Spinal cord (tissue), 10 donors: ENCODE results near the gene IGDCC3. TPM values are rescaled to one million over a fixed set of nuclear protein-coding genes. Genes with fewer than 3 reads are reported as not detected.

Experiments used
- DNase-seq, 6 donors: peaks; one replicate each; pipeline versions ENCODE4 v3.0.0 to v3.0.0-alpha.2; 2013 to 2015; ENCODE audit warnings: low spot score in 6 of 6, low read depth in 4 of 6
- H3K27ac ChIP-seq: one replicate; pipeline ENCODE4 v1.5.1; 2013; ENCODE audit warnings: low read depth, low read length, control low read depth
- H3K27me3 ChIP-seq: one replicate; pipeline ENCODE4 v1.6.1; 2013; ENCODE audit warnings: low read length; ENCODE audit not compliant: control insufficient read depth, insufficient read depth
- H3K36me3 ChIP-seq: one replicate; pipeline ENCODE4 v1.6.1; 2013; ENCODE audit warnings: low read length; ENCODE audit not compliant: control insufficient read depth, insufficient read depth
- H3K4me1 ChIP-seq: one replicate; pipeline ENCODE4 v1.6.1; 2013; ENCODE audit warnings: low read length; ENCODE audit not compliant: control insufficient read depth, insufficient read depth
- H3K4me3 ChIP-seq: one replicate; pipeline ENCODE4 v1.5.1; 2013; ENCODE audit warnings: low read depth, low read length, control low read depth
- H3K9me3 ChIP-seq: one replicate; pipeline ENCODE4 v1.6.1; 2013; ENCODE audit warnings: low read length; ENCODE audit not compliant: control insufficient read depth, insufficient read depth
- WGBS: methylation state at CpG from one replicate; pipeline ENCODE4 v1.1.5; 2013; ENCODE audit warnings: missing lambda C conversion rate; ENCODE audit not compliant: insufficient coverage; 5-methylcytosine and 5-hydroxymethylcytosine counted together
- polyA plus RNA-seq, 2 donors: library from polyadenylated mRNA; unstranded; fragments of 120-200 nt; gene quantifications; one replicate each; pipeline ENCODE4 v1.2.1, GENCODE V29; 2013; ENCODE audit not compliant: insufficient read length in 2 of 2
- total RNA-seq, 2 donors: library from RNA; depleted of rRNA in 1 of 2; stranded (reverse); fragments of 120-200 nt in 1 of 2; fragments of >200 nt in 1 of 2; gene quantifications; one replicate each; pipeline versions ENCODE4 v1.2.3 to v1.2.4, GENCODE V29; 2013 to 2014
- donor health status: healthy.

Gene IGDCC3
- total and polyA plus RNA-seq, 4 donors: 3.6 to 20.7 (median 10.9) TPM

- H3K27ac ChIP-seq: no peak overlapping the region
- H3K9me3 ChIP-seq: no peaks in the 10 kb centered on the region
- DNase-seq: no peak
- 50% methylated on average over 1 of the region's 1 CpG for WGBS
- H3K36me3 ChIP-seq: no peaks in the 10 kb centered on the region
- H3K4me3 ChIP-seq: no peak overlapping the region
- peaks cover 12% of the 10 kb centered on the region for H3K4me1 ChIP-seq
- no peaks in the 10 kb centered on the region for H3K27me3 ChIP-seq
Measured at GRCh38 chr15:65292938-65293518, 84.8 kb downstream of the IGDCC3 start.

- H3K4me1 ChIP-seq: peaks cover 9% of the 10 kb centered on the region
- 90% methylated on average over 6 of the region's 7 CpGs for WGBS
- DNase-seq: no peak
Measured at GRCh38 chr15:65290228-65290627, 87.6 kb downstream of the IGDCC3 start.

DNA sequence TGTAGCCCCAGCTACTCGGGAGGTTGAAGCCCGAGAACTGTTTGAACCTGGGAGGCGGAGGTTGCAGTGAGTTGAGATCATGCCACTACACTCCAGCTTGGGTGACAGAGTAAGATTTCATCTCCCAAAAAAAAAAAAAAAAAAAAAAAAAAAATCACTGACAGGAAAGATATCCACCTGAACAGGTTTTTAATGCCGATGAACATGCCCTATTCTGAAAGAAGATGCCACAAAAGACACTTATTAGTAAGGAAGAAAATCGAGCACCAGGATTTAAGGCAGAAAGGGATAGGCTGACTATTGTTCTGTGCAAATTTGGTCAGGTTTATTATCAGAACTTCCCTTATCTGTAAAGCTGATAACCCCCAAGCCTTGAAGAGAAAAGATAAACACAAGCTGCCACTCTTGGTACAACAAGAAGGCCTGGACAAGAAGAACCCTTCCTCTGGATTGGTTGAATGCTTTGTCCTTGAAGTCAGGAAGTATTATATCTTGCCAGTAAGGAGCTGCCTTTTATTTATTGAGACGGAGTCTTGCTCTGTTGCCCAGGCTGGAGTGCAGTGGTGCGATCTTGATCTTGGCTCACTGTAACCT, 88.4 kb downstream of the IGDCC3 start:
- H3K4me3 ChIP-seq: no peak overlapping the region
- H3K27me3 ChIP-seq: no peaks in the 10 kb centered on the region
- no peaks in the 10 kb centered on the region for H3K36me3 ChIP-seq
- no peak for DNase-seq
- H3K27ac ChIP-seq: no peak overlapping the region
- WGBS: 100% methylated on average over 1 of the region's 7 CpGs
- peaks cover 14% of the 10 kb centered on the region for H3K4me1 ChIP-seq
- no peaks in the 10 kb centered on the region for H3K9me3 ChIP-seq

More at GRCh38 chr15:65290228-65290627, 87.6 kb downstream of the IGDCC3 start:
- no peak overlapping the region for H3K4me3 ChIP-seq
- H3K27ac ChIP-seq: no peak overlapping the region
- H3K9me3 ChIP-seq: no peaks in the 10 kb centered on the region
- no peaks in the 10 kb centered on the region for H3K36me3 ChIP-seq
- H3K27me3 ChIP-seq: no peaks in the 10 kb centered on the region

GRCh38 chr15:65287520-65287855, 90.3 kb downstream of the IGDCC3 start:
- no peaks in the 10 kb centered on the region for H3K9me3 ChIP-seq
- H3K36me3 ChIP-seq: peaks cover 2% of the 10 kb centered on the region
- peaks cover 14% of the 10 kb centered on the region for H3K4me1 ChIP-seq
- H3K27ac ChIP-seq: peak overlapping the region; percentile 85
- no peak overlapping the region for H3K4me3 ChIP-seq
- DNase-seq: no peak
- no peaks in the 10 kb centered on the region for H3K27me3 ChIP-seq
- no CpG with 5 or more reads among the region's 3 CpGs for WGBS

DNA sequence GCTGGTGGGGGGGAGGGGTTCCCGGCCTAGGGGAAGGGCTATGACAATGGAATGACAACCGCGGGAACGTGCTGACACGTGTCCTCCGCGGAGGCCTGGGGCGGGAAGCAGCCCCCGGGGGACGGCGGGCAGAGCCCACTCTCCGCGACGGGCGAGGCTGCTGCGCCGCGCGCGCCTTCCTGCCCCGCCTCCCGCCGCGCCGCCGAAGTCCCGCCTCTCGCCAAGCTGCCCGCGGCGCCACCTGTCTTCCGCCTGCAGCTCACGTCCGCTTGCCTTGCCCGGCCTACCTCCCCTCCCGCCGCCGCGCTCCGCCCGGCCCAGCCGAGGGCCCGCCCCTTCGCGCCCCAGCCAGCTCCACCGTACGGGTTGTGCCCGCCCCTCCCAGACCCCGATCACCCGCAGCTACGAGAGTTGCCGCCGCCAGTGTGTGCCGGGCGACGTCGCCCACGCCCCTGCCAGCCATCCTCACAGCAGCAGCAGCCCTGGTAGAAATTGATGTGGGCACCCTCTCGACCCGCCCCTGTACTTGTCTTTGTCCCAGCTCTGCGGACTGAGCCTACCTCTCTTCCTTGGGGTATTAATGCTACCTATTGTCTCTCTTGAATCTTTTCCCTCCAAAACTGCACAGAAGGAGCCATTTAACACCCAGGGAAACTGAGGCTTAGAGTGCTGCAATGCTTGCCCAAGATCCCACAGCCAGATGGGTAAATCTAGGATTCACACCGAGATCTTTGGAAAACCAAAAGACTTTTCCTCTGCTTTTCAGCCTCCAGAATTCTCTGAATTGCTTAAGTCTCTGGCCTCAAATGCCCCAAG, 90.9 kb downstream of the IGDCC3 start, which contains the start of gene PARP16:
Gene PARP16, minus strand, starts transcription at position 180 of the 816 bp plus-strand sequence. CDS start 457 bp downstream, outside the sequence.
- no peaks in the 10 kb centered on the region for H3K9me3 ChIP-seq
- no peaks in the 10 kb centered on the region for H3K27me3 ChIP-seq
- H3K27ac ChIP-seq: peak within 1 kb of the TSS; percentile 85
- H3K4me1 ChIP-seq: peaks cover 14% of the 10 kb centered on the region
- H3K4me3 ChIP-seq: peak within 1 kb of the TSS; percentile 81
- 1% methylated on average over 61 of the region's 62 CpGs for WGBS
- H3K36me3 ChIP-seq: peaks cover 4% of the 10 kb centered on the region
- peak; percentile 62 to 97 (median 79) for DNase-seq

DNA sequence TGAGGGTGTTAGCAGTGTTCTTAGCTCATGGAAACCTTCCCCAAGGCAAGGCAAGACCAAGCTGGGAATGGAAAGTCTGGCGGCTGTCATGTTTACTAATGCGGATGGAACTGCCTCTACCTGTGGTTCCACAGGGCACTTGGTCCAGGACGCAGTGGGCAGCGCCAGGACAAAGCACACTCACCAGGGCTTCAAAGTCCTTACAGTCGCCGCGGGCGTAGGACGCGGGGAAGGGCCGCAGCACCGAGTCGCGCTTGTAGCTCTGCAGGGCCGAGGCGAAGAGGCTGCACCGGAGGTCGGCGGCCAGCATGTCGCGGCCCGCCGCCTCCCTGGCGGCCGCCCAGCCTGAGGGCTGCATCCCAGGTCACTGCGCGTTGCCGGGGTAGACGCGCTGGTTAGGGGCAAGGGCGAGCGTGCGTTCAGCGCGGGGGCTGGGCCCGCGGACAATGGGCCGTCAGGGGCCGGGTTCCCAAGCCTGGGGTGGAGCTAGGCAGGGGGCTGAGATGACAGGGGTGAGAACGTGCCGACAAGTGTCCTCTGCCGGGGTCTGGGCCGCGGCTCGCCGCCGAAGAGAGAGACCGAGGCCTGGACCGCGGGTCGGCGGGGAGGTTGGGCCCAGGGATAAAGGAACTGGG, 91.6 kb downstream of the IGDCC3 start:
- peak in 4 of 6 donors; percentile 30 to 72 (median 56) for DNase-seq
- H3K4me1 ChIP-seq: peaks cover 14% of the 10 kb centered on the region
- WGBS: under 1% methylated on average over 52 of the region's 52 CpGs
- peaks cover 4% of the 10 kb centered on the region for H3K36me3 ChIP-seq
- no peaks in the 10 kb centered on the region for H3K9me3 ChIP-seq
- H3K27me3 ChIP-seq: no peaks in the 10 kb centered on the region
- H3K4me3 ChIP-seq: peak overlapping the region; percentile 81
- peak overlapping the region; percentile 85 for H3K27ac ChIP-seq

DNA sequence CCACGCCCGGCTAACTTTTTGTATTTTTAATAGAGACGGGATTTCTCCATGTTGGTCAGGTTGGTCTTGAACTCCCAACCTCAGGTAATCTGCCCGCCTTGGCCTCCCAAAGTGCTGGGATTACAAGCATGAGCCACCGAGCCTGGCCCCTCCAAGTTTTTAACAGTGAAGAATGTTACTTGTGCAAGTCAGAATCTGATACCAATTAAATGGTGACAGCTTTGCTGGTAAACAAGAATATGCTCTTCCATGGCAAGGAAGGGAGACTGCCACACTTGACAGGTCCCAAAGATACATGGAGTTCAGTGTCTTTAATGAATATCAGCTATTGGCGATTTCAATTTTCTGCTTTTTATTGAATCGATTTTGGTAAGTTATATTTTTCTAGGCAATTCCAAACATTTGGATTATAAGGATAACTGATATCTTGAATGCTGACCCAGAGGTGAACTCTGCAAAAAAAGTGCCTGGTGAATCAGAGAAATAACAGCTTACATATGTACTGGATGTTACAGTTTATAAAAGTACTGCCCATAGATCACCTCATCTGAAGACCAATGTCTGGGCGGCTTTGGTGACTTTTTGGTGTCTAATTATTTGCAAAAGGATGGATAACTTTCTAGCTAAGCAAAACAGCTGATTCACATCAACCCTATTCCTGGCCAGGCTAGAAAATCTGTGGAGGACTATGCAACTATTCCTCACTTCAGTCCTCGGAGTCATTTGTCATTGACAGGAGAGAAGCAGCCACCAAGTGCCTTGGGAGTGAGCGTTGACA, 92.3 kb downstream of the IGDCC3 start:
- H3K4me3 ChIP-seq: peak overlapping the region; percentile 81
- 74% methylated on average over 6 of the region's 10 CpGs for WGBS
- no peak for DNase-seq

GRCh38 chr15:65278480-65278879, 99.3 kb downstream of the IGDCC3 start:
- no peak overlapping the region for H3K4me3 ChIP-seq
- H3K27ac ChIP-seq: no peak overlapping the region
- no peaks in the 10 kb centered on the region for H3K9me3 ChIP-seq
- H3K36me3 ChIP-seq: peaks cover 10% of the 10 kb centered on the region
- 87% methylated on average over 1 of the region's 1 CpG for WGBS
- DNase-seq: no peak
- H3K27me3 ChIP-seq: no peaks in the 10 kb centered on the region
- H3K4me1 ChIP-seq: no peaks in the 10 kb centered on the region

More for the DNA sequence above, 92.3 kb downstream of the IGDCC3 start:
- Histone ChIP-seq H3K36me3 (peaks cover 4% of the 10 kb centered on the region), H3K27me3 (no peaks in the 10 kb centered on the region), H3K9me3 (no peaks in the 10 kb centered on the region), H3K27ac (peak overlapping the region; percentile 85), H3K4me1 (peaks cover 14% of the 10 kb centered on the region)
